Endothelial cell of umbilical vein (primary cell): ENCODE measurements around the gene TNFRSF8. TPM values are rescaled to one million over a fixed set of nuclear protein-coding genes. Genes with fewer than 3 reads are reported as not detected.

Experiments
- BruUV-seq: library from RNA; stranded (reverse); fragments of 400-500 nt; replicated peaks from 2 replicates; lab custom pipeline; 2021; lab: Mats Ljungman, UMichigan
- CTCF ChIA-PET: fragments of 300-600, 350-600 bp; sonication (Branson Sonifier 250); formaldehyde crosslinking; loops from one replicate; lab custom pipeline; 2021; ENCODE audit warnings: antibody characterized with exemption, inconsistent platforms; lab: Charles Lee
- POLR2A ChIA-PET: fragments of 300-600, 350-600 bp; sonication (Branson Sonifier 250); formaldehyde crosslinking; loops from one replicate; lab custom pipeline; 2021; ENCODE audit warnings: antibody characterized with exemption, inconsistent platforms; lab: Charles Lee
- DNase-seq: peaks from one replicate; pipeline ENCODE4 v3.0.0-alpha.2; 2011; ENCODE audit warnings: low read depth, low spot score
- FAIRE-seq: peaks from 2 replicates; lab custom pipeline; 2011; peaks lifted over from hg19 to GRCh38; lab: Jason Lieb, UNC
- H2AFZ ChIP-seq: 2 replicates; pipeline ENCODE4 v1.6.0; 2012; ENCODE audit warnings: low read depth, low read length, control low read depth, inconsistent platforms
- H3K27ac ChIP-seq: 2 replicates; pipeline ENCODE4 v1.5.1; 2011; ENCODE audit warnings: low read depth, mild to moderate bottlenecking, control low read depth, low read length, moderate library complexity; ENCODE audit not compliant: insufficient read depth
- H3K27me3 ChIP-seq, 2 experiments: 2 replicates each; pipeline versions ENCODE4 v1.6.0 to v1.6.1; 2011; ENCODE audit warnings: low read length in 2 of 2, mixed read lengths in 1 of 2; ENCODE audit not compliant: control insufficient read depth in 2 of 2, insufficient read depth in 2 of 2
- H3K36me3 ChIP-seq, 2 experiments: 2 replicates in 1 of 2; 3 replicates in 1 of 2; pipeline ENCODE4 v1.5.1; 2011; ENCODE audit warnings: low read length in 2 of 2, mild to moderate bottlenecking in 1 of 2, moderate library complexity in 1 of 2; ENCODE audit not compliant: control insufficient read depth in 2 of 2, insufficient read depth in 2 of 2; ENCODE audit errors: extremely low read depth in 1 of 2
- H3K4me1 ChIP-seq: 3 replicates; pipeline ENCODE4 v1.5.1; 2011; ENCODE audit warnings: mild to moderate bottlenecking, low read length; ENCODE audit not compliant: control insufficient read depth, insufficient read depth; ENCODE audit errors: extremely low read depth
- H3K4me2 ChIP-seq: 2 replicates; pipeline ENCODE4 v1.6.1; 2011; ENCODE audit warnings: low read length, control low read depth, mixed read lengths; ENCODE audit not compliant: insufficient read depth
- H3K4me3 ChIP-seq, 3 experiments: fragments of 200-600 bp in 1 of 3; sonication (generic), shearing (Covaris generic) in 1 of 3; replicated peaks in 1 of 3; 2 replicates each; pipeline ENCODE4 v1.5.1; 2011 to 2016; ENCODE audit warnings: control low read depth in 3 of 3, low read length in 3 of 3, mild to moderate bottlenecking in 2 of 3, inconsistent platforms in 1 of 3, low read depth in 1 of 3, moderate library complexity in 1 of 3; ENCODE audit not compliant: insufficient read depth in 1 of 3
- H3K79me2 ChIP-seq: 2 replicates; pipeline ENCODE4 v1.6.0; 2012; ENCODE audit warnings: low read length, inconsistent platforms; ENCODE audit not compliant: control insufficient read depth, insufficient read depth
- H3K9ac ChIP-seq: replicated peaks from 2 replicates; pipeline ENCODE3; 2011; ENCODE audit warnings: low read length, control low read depth; ENCODE audit not compliant: insufficient read depth; ENCODE audit errors: extremely low read depth
- H3K9me1 ChIP-seq: replicated peaks from 3 replicates; pipeline ENCODE4 v1.6.0; 2011; ENCODE audit warnings: mild to moderate bottlenecking, low read length; ENCODE audit not compliant: control insufficient read depth, insufficient read depth; ENCODE audit errors: extremely low read depth
- H3K9me3 ChIP-seq: replicated peaks from 2 replicates; pipeline ENCODE4 v1.5.1; 2012; ENCODE audit warnings: low read length, inconsistent platforms; ENCODE audit not compliant: control insufficient read depth, insufficient read depth
- H4K20me1 ChIP-seq: replicated peaks from 2 replicates; pipeline ENCODE3; 2011; ENCODE audit warnings: mild to moderate bottlenecking, low read length; ENCODE audit not compliant: control insufficient read depth, insufficient read depth; ENCODE audit errors: extremely low read depth
- CTCF ChIP-seq, 2 donors: IDR thresholded peaks; 1 replicate in 1 of 2; 2 replicates in 1 of 2; pipeline ENCODE4 v1.5.1; 2011; ENCODE audit warnings: low read length in 2 of 2, mild to moderate bottlenecking in 2 of 2, moderate library complexity in 2 of 2, control low read depth in 1 of 2, inconsistent platforms in 1 of 2, low read depth in 1 of 2; ENCODE audit not compliant: insufficient read depth in 1 of 2; ENCODE audit errors: extremely low read depth in 1 of 2
- EZH2 ChIP-seq: IDR thresholded peaks from 2 replicates; pipeline ENCODE4 v1.6.1; 2012; ENCODE audit warnings: borderline replicate concordance, low read depth, mild to moderate bottlenecking, moderate library complexity, low read length, inconsistent platforms; ENCODE audit not compliant: severe bottlenecking
- FOS ChIP-seq: IDR thresholded peaks from 2 replicates; pipeline ENCODE4 v1.6.1; 2011; ENCODE audit warnings: mild to moderate bottlenecking, low read length, moderate library complexity, borderline replicate concordance; ENCODE audit not compliant: insufficient read depth
- GATA2 ChIP-seq: IDR thresholded peaks from 2 replicates; pipeline ENCODE4 v1.7.0; 2011; ENCODE audit warnings: low read depth, mild to moderate bottlenecking, moderate library complexity, mixed read lengths, low read length; ENCODE audit not compliant: insufficient read length, insufficient read depth
- JUN ChIP-seq: IDR thresholded peaks from 2 replicates; pipeline ENCODE4 v1.6.1; 2011; ENCODE audit warnings: borderline replicate concordance, low read depth; ENCODE audit not compliant: insufficient read length, insufficient read depth
- MAX ChIP-seq: IDR thresholded peaks from 2 replicates; pipeline ENCODE4 v1.6.1; 2011; ENCODE audit not compliant: insufficient read depth, insufficient read length
- MYC ChIP-seq: IDR thresholded peaks from one replicate; pipeline ENCODE4 v1.6.1; 2011; ENCODE audit warnings: mild to moderate bottlenecking, low read depth, low read length
- POLR2A ChIP-seq: IDR thresholded peaks from 2 replicates; pipeline ENCODE4 v1.6.1; 2012; ENCODE audit warnings: low read depth, mild to moderate bottlenecking, control low read depth, low read length
- POLR2AphosphoS5 ChIP-seq: IDR thresholded peaks from 2 replicates; pipeline ENCODE4 v1.6.1; 2012; ENCODE audit warnings: low read depth, mild to moderate bottlenecking, control low read depth, low read length, moderate library complexity; ENCODE audit not compliant: insufficient read depth
- dilution Hi-C: fragments of 300-500 bp; cut with MboI; formaldehyde crosslinking; loops from one replicate; pipeline ENCODE4 v1.15.0; 2019; ENCODE audit warnings: low sequenced_read_pairs; ENCODE audit not compliant: extremely low pct_ligation_motif_present
- intact Hi-C: fragments of 100-400 bp; cut with micrococcal nuclease; formaldehyde crosslinking; loops from one replicate; pipeline ENCODE4 v1.10.0; 2022
- polyA plus RNA-seq, 4 experiments: library from polyadenylated mRNA; depleted of rRNA in 3 of 4; stranded (reverse) in 3 of 4; unstranded in 1 of 4; fragments of >200 nt; gene quantifications; 2 replicates each; pipeline versions ENCODE4 v1.2.1 to v1.2.3, GENCODE V29; 2011 to 2012; ENCODE audit warnings: missing spikeins in 1 of 4
- total RNA-seq: library from RNA; stranded (reverse); gene quantifications from 2 replicates; pipeline ENCODE4 v1.2.3, GENCODE V29; 2021

TNFRSF8 gene
- total and polyA plus RNA-seq, 2 donors (not counting 3 experiments of a cell fraction or from before 2014, with no cell fraction given), result 0.47 TPM; not detected in 1

GRCh38 chr1:12189328-12189682 lies 126.2 kb downstream of the TNFRSF8 start:
- H3K36me3 ChIP-seq, result peaks cover 0 to 30% of the 10 kb centered on the region in 2 experiments
- H3K4me1 ChIP-seq, result peaks cover 20% of the 10 kb centered on the region
- no peaks in the 10 kb centered on the region for H3K27me3 ChIP-seq
- H4K20me1 ChIP-seq, result no peaks in the 10 kb centered on the region
- H3K27ac ChIP-seq, result no peak overlapping the region
- no peak overlapping the region for H3K9ac ChIP-seq
- no peak for DNase-seq
- H3K79me2 ChIP-seq, result peaks cover 12% of the 10 kb centered on the region
- intact Hi-C loops (no loop called here), dilution Hi-C loops (no loop called here)
- TF ChIP-seq MYC (no peak), EZH2 (no peak), POLR2AphosphoS5 (no peak), GATA2 (no peak), POLR2A (no peak), MAX (no peak), CTCF (IDR thresholded peaks at IDR 0.05; ENCODE audit: extremely low read depth in 1 of 2, insufficient read depth in 1 of 2, low read depth in 1 of 2, low read length in 2 of 2) (no peak), JUN (no peak), FOS (no peak)
- no peak overlapping the region for H2AFZ ChIP-seq
- H3K9me1 ChIP-seq, result no peaks in the 10 kb centered on the region
- H3K4me3 ChIP-seq, result no peak overlapping the region
- H3K4me2 ChIP-seq, result no peak overlapping the region
- no TSS peak for BruUV-seq
- H3K9me3 ChIP-seq, result no peaks in the 10 kb centered on the region
- ChIA-PET POLR2A (no interaction called here), CTCF (interaction anchor here (1.1 to 8.3 kb wide), 3 partner anchors 11 to 65 kb away, joined by 3 to 118 read pairs (median 4); no protein-coding TSS in a partner anchor)
- no peak for FAIRE-seq
